Psoas muscle (tissue), 8 donors: ENCODE measurements around the gene KIAA1958. TPM values are rescaled to one million over a fixed set of nuclear protein-coding genes. Genes with fewer than 3 reads are reported as not detected.

Source experiments
- ATAC-seq, 4 donors: fragments of 200-7000 bp; cut with Tn5 transposase; one replicate each; pipeline ENCODE4 v1.9.1; 2020; ENCODE audit warnings: moderate library complexity in 3 of 4, mild to moderate bottlenecking in 2 of 4
- DNase-seq, 2 donors: peaks; one replicate each; pipeline ENCODE4 v3.0.0-alpha.2; 2020
- H3K27ac ChIP-seq: fragments of 200-600 bp; one replicate; pipeline ENCODE4 v1.8.0; 2022
- H3K27me3 ChIP-seq, 3 donors: fragments of 200-600 bp in 1 of 3; one replicate each; pipeline versions ENCODE4 v1.6.1 to v1.8.0; 2013 to 2022; ENCODE audit warnings: low read length in 2 of 3, mild to moderate bottlenecking in 2 of 3, moderate library complexity in 1 of 3; ENCODE audit not compliant: insufficient read depth in 3 of 3
- H3K36me3 ChIP-seq, 2 donors: fragments of 200-600 bp in 1 of 2; one replicate each; pipeline versions ENCODE4 v1.6.1 to v1.8.0; 2013 to 2022; ENCODE audit warnings: low read depth in 1 of 2, mild to moderate bottlenecking in 1 of 2, moderate library complexity in 1 of 2; ENCODE audit not compliant: insufficient read depth in 1 of 2
- H3K4me1 ChIP-seq: fragments of 200-600 bp; one replicate; pipeline ENCODE4 v1.8.0; 2022
- H3K4me3 ChIP-seq: fragments of 200-600 bp; one replicate; pipeline ENCODE4 v1.8.0; 2022; ENCODE audit warnings: mild to moderate bottlenecking
- H3K9me3 ChIP-seq: fragments of 200-600 bp; one replicate; pipeline ENCODE4 v1.8.0; 2022
- WGBS, 3 donors: extraction: QIAGEN DNeasy Blood & Tissue Kit; methylation state at CpG; one replicate each; pipeline versions ENCODE4 v1.1.6 to v1.1.7; 2013; 5-methylcytosine and 5-hydroxymethylcytosine counted together
- intact Hi-C, 2 donors: fragments of 100-400 bp; cut with DNase I; formaldehyde crosslinking; loops; one replicate each; pipeline versions ENCODE4 v1.11.0 to v1.14.2; 2022
- polyA plus RNA-seq, 3 donors: library from polyadenylated mRNA; stranded (reverse); fragments of 200-250 nt; gene quantifications; one replicate each; pipeline ENCODE4 v1.2.3, GENCODE V29; 2013
- total RNA-seq, 4 donors: library from RNA; stranded (reverse); fragmentation: NEBNext Ultra II Directional in 2 of 4; extraction: Animal tissue kit (Norgen Biotek cat#: 25700) in 2 of 4; gene quantifications; one replicate each; pipeline versions ENCODE4 v1.2.1 to v1.2.4, GENCODE V29; 2021 to 2023
- TF ChIP-seq, protein P1 (sequence below): fragments of 200-600 bp; IDR thresholded peaks from one replicate; pipeline ENCODE4 v1.8.0; 2022; ENCODE audit warnings: antibody characterized with exemption
- donor health status: healthy with polysubstance abuse.
- donor health status: DM: no; HTN: no; CAD: no; lungs with moderate emphysema.
- donor health status: Bipolar disorder and iron deficiency.
- donor health status: healthy.
- donor health status: DM: yes; HTN: yes; CAD: no.
- donor health status: DM: no; HTN: no; CAD: no.
- donor health status: DM: no; HTN: no; CAD: no.
- donor health status: DM: yes; HTN: yes; CAD: no.

Gene KIAA1958
- total and polyA plus RNA-seq, 7 donors: 0.56 to 4.1 (median 1.5) TPM

DNA sequence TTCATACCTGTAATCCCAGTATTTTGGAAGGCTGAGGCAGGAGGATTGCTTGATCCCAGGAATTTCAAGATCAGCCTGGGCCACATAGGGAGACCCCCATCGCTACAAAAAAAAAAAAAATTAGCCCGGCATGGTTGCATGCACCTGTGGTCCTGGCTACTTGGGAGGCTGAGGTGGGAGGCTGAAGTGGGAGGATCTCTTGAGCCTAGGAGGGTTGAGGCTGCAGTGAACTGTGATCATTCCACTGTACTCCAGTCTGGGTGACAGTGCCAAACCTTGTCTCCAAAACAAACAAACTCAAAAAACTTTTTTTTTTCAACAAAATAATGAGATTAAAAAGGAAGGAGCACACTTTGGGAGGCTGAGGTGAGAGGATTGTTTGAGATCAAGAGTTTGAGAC, 14.2 kb downstream of the KIAA1958 start:
- no peaks in the 10 kb centered on the region for H3K4me1 ChIP-seq
- H3K27ac ChIP-seq: no peak overlapping the region
- TF ChIP-seq, protein P1, sequence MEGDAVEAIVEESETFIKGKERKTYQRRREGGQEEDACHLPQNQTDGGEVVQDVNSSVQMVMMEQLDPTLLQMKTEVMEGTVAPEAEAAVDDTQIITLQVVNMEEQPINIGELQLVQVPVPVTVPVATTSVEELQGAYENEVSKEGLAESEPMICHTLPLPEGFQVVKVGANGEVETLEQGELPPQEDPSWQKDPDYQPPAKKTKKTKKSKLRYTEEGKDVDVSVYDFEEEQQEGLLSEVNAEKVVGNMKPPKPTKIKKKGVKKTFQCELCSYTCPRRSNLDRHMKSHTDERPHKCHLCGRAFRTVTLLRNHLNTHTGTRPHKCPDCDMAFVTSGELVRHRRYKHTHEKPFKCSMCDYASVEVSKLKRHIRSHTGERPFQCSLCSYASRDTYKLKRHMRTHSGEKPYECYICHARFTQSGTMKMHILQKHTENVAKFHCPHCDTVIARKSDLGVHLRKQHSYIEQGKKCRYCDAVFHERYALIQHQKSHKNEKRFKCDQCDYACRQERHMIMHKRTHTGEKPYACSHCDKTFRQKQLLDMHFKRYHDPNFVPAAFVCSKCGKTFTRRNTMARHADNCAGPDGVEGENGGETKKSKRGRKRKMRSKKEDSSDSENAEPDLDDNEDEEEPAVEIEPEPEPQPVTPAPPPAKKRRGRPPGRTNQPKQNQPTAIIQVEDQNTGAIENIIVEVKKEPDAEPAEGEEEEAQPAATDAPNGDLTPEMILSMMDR: no peak
- WGBS, 3 donors: 95 to 100% (median 98%) methylated on average over 2 of the region's 2 CpGs
- no peaks in the 10 kb centered on the region for H3K36me3 ChIP-seq
- no peak overlapping the region for H3K4me3 ChIP-seq
- ATAC-seq (no peak), DNase-seq (no peak)
- H3K9me3 ChIP-seq: no peaks in the 10 kb centered on the region
- intact Hi-C loops: no loop called here
- no peaks in the 10 kb centered on the region for H3K27me3 ChIP-seq

DNA sequence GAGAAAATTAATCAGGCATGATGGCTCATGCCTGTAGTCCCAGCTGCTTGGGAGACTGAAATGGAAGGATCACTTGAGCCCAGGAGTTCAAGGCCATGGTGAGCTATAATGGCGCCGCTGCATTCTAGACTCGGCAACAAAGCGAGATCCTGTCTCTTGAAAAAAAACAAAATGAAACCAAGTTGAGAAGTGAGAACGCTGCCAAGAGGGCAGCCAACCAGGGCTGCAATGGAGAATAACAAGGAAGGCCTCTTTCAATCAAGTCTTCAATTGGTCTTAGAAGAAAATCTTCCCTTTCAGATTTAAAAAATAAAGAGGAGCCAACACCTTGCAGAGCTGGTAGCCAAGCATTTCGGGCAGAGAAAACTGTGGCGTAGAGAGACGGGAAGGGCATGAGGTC, 14.7 kb downstream of the KIAA1958 start:
- no peak for ATAC-seq
- H3K9me3 ChIP-seq: no peaks in the 10 kb centered on the region
- WGBS, 3 donors: 91 to 95% (median 95%) methylated on average over 8 of the region's 8 CpGs
- TF ChIP-seq, protein P1: no peak
- H3K27ac ChIP-seq: no peak overlapping the region
- no peaks in the 10 kb centered on the region for H3K36me3 ChIP-seq
- no peak for DNase-seq
- intact Hi-C loops: no loop called here
- H3K27me3 ChIP-seq: no peaks in the 10 kb centered on the region
- no peak overlapping the region for H3K4me3 ChIP-seq
- no peaks in the 10 kb centered on the region for H3K4me1 ChIP-seq

DNA sequence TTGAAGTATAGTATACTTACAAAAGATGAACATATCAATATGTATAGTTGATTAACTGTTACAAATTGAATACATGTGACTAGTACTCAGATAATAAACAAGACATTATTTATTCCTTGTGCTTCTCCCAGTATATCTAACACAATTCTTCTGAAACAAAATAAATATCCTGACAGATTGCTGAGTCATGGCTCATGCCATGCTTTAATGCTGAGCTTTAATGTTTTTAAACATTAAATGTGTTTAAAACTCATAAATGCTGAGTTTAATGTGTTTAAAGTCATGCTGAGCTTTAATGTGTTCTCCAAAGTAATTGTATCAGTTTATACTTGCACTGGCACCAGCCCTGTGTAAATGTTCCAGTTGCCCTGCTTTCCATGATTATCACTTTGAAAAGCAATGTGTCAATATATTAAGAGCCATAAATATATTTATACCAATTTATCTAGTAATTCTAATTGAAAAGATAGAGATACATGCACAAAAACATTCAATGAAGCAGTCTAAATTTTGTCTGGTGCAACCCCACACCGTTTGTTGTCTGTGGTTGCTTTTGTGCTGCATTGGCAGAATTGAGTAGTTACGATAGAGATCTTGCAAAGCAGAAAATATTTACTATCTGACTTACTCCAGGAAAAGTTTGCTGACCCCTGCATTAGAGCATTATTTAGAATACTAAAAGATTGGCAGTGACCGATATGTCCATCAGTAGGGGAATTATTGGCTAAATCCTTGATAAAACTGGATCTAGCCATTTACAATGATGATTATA, 15.7 kb downstream of the KIAA1958 start:
- 79 to 84% (median 82%) methylated on average over 3 of the region's 3 CpGs for WGBS, 3 donors
- no peak for DNase-seq
- H3K4me1 ChIP-seq: no peaks in the 10 kb centered on the region
- no peaks in the 10 kb centered on the region for H3K9me3 ChIP-seq
- ATAC-seq: no peak
- intact Hi-C loops: no loop called here
- no peak overlapping the region for H3K4me3 ChIP-seq
- no peaks in the 10 kb centered on the region for H3K36me3 ChIP-seq
- H3K27ac ChIP-seq: no peak overlapping the region
- TF ChIP-seq, protein P1: no peak
- H3K27me3 ChIP-seq: no peaks in the 10 kb centered on the region

DNA sequence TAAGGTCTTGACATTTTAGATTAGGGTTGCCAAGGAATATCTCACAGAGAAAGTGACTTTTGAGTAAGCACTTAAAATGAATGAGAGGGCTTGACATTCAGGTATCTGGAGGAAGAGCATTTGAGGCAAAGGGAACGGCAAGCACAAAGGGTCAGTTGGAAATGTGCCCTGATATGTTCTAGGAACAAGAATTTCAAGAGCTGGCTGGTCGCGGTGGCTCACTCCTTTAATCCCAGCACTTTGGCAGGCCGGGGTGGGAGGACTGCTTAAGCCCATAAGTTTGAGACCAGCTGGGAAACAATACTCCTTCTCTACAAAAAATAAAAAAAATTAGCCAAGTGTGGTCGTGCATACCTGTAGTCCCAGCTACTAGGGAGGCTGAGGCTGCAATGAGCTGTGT, 16.5 kb downstream of the KIAA1958 start:
- DNase-seq: no peak
- TF ChIP-seq, protein P1: no peak
- Histone ChIP-seq H3K4me3 (no peak overlapping the region), H3K4me1 (no peaks in the 10 kb centered on the region), H3K27ac (no peak overlapping the region), H3K9me3 (no peaks in the 10 kb centered on the region), H3K36me3 (no peaks in the 10 kb centered on the region), H3K27me3 (no peaks in the 10 kb centered on the region)
- intact Hi-C loops: no loop called here
- no peak for ATAC-seq
- 24 to 27% (median 24%) methylated on average over 5 of the region's 5 CpGs for WGBS, 3 donors

DNA sequence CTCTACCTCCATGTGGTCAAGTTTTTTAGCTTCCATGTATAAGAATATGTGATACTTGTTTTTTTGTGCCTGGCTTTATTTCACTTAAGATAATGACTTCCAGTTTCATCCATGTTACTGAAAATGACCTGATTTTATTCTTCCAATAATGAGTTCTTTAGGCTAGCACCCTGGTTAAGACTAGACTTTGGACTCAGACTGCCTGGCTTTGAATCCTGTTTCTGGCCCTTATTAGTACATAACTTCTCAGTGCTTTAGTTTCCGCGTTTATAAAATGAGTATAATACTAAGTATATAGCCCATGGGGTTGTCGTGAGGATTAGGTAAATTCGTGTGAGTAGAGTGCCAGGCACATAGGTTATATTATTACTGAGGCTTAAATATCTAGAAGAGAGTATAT, 18.5 kb downstream of the KIAA1958 start:
- TF ChIP-seq, protein P1: no peak
- Histone ChIP-seq H3K27ac (no peak overlapping the region), H3K36me3 (no peaks in the 10 kb centered on the region), H3K4me1 (no peaks in the 10 kb centered on the region), H3K27me3 (no peaks in the 10 kb centered on the region), H3K4me3 (no peak overlapping the region), H3K9me3 (no peaks in the 10 kb centered on the region)
- intact Hi-C loops: no loop called here
- WGBS, 3 donors: 86 to 90% (median 87%) methylated on average over 4 of the region's 4 CpGs
- DNase-seq: no peak
- no peak for ATAC-seq
